HepG2 (cell line): ENCODE data around the gene MYO5B. TPM values are rescaled to one million over a fixed set of nuclear protein-coding genes. Genes with fewer than 3 reads are reported as not detected.

Experiments
- ATAC-seq: fragments of 200-7000 bp; cut with Tn5 transposase; 3 replicates; pipeline ENCODE4 v1.9.1; 2020; ENCODE audit warnings: mild to moderate bottlenecking, moderate library complexity
- BruUV-seq: library from RNA; stranded (reverse); fragments of 400-500 nt; replicated peaks from 2 replicates; lab custom pipeline; 2021; lab: Mats Ljungman, UMichigan
- CTCF ChIA-PET: fragments of 300-600 bp; formaldehyde crosslinking; extraction: SDS; loops from one replicate; lab custom pipeline; 2021; ENCODE audit warnings: low total read pairs, inconsistent platforms, low intra/inter-chr PET ratio; lab: Yijun Ruan, JAX
- POLR2A ChIA-PET: fragments of 350-600 bp; sonication (Branson Sonifier 250); formaldehyde crosslinking; loops from one replicate; lab custom pipeline; 2020; ENCODE audit warnings: antibody characterized with exemption, inconsistent platforms; lab: Yijun Ruan, JAX
- DNase-seq: peaks from one replicate; pipeline ENCODE4 v3.0.0-alpha.2; 2015; ENCODE audit warnings: low spot score
- FAIRE-seq: peaks from 3 replicates; lab custom pipeline; 2011; peaks lifted over from hg19 to GRCh38; lab: Jason Lieb, UNC
- H2AFZ ChIP-seq: one replicate; pipeline ENCODE4 v1.6.1; 2011; ENCODE audit warnings: low read length, inconsistent platforms
- H3K27ac ChIP-seq: fragments of 300-600 bp; 3 replicates; pipeline ENCODE4 v1.8.0; 2011; ENCODE audit warnings: mixed run types, mild to moderate bottlenecking, mixed read lengths, low read length, inconsistent platforms; ENCODE audit not compliant: insufficient read depth; ENCODE audit errors: extremely low read length
- H3K27me3 ChIP-seq, 2 experiments: fragments of 200-600 bp in 1 of 2; 2 replicates in 1 of 2; 3 replicates in 1 of 2; pipeline versions ENCODE4 v1.6.0 to v1.8.0; 2011; ENCODE audit warnings: low read length in 2 of 2, mild to moderate bottlenecking in 2 of 2, moderate library complexity in 2 of 2, inconsistent platforms in 1 of 2; ENCODE audit not compliant: insufficient read depth in 2 of 2, control insufficient read depth in 1 of 2
- H3K36me3 ChIP-seq, 2 experiments: fragments of 200-600 bp in 1 of 2; replicated peaks in 1 of 2; 2 replicates in 1 of 2; 3 replicates in 1 of 2; pipeline versions ENCODE4 v1.5.1 to v1.8.0; 2011; ENCODE audit warnings: low read length in 2 of 2, inconsistent platforms in 1 of 2; ENCODE audit not compliant: insufficient read depth in 2 of 2, control insufficient read depth in 1 of 2
- H3K4me1 ChIP-seq: 2 replicates; pipeline ENCODE4 v1.5.1; 2012; ENCODE audit warnings: low read length, inconsistent platforms; ENCODE audit not compliant: insufficient read depth
- H3K4me2 ChIP-seq: 2 replicates; pipeline ENCODE4 v1.6.0; 2011; ENCODE audit warnings: low read depth, low read length, inconsistent platforms
- H3K4me3 ChIP-seq, 3 experiments: fragments of 200-600 bp in 1 of 3; sonication (generic), shearing (Covaris generic) in 1 of 3; replicated peaks in 1 of 3; 2 replicates each; pipeline ENCODE4 v1.5.1; 2011 to 2016; ENCODE audit warnings: low read length in 3 of 3, inconsistent platforms in 2 of 3, low read depth in 2 of 3, mild to moderate bottlenecking in 2 of 3, control low read depth in 1 of 3, mixed read lengths in 1 of 3; ENCODE audit not compliant: insufficient read depth in 1 of 3
- H3K79me2 ChIP-seq: one replicate; pipeline ENCODE4 v1.6.1; 2011; ENCODE audit warnings: low read length, inconsistent platforms; ENCODE audit not compliant: insufficient read depth
- H3K9ac ChIP-seq: 2 replicates; pipeline ENCODE4 v1.6.0; 2011; ENCODE audit warnings: mild to moderate bottlenecking, low read depth, low read length, inconsistent platforms; ENCODE audit not compliant: insufficient read depth
- H3K9me3 ChIP-seq: 2 replicates; pipeline ENCODE4 v1.5.1; 2012; ENCODE audit warnings: mild to moderate bottlenecking, low read length
- H4K20me1 ChIP-seq: 2 replicates; pipeline ENCODE4 v1.6.0; 2011; ENCODE audit warnings: inconsistent platforms, mild to moderate bottlenecking, low read length, moderate library complexity; ENCODE audit not compliant: insufficient read depth
- ARNT2 ChIP-seq: sonication (generic); formaldehyde crosslinking; IDR thresholded peaks from 2 replicates; pipeline ENCODE4 v1.8.0; 2022; ENCODE audit warnings: mild to moderate bottlenecking, low read depth, missing genetic modification reagents, moderate library complexity
- IKZF4 ChIP-seq: sonication (generic); formaldehyde crosslinking; IDR thresholded peaks from 2 replicates; pipeline ENCODE4 v1.5.1; 2020; ENCODE audit warnings: borderline replicate concordance, mild to moderate bottlenecking, low read depth, missing genetic modification reagents; ENCODE audit errors: not compliant biosample characterization
- KDM5B ChIP-seq: sonication (generic); formaldehyde crosslinking; IDR thresholded peaks from 2 replicates; pipeline ENCODE4 v1.4.0; 2020; ENCODE audit warnings: missing genetic modification reagents, mild to moderate bottlenecking, borderline replicate concordance
- NAIF1 ChIP-seq: sonication (generic); formaldehyde crosslinking; IDR thresholded peaks from 2 replicates; pipeline ENCODE4 v1.5.0; 2020; ENCODE audit warnings: mild to moderate bottlenecking, missing genetic modification reagents, borderline replicate concordance
- NFYC ChIP-seq: IDR thresholded peaks from 2 replicates; pipeline ENCODE4 v1.6.1; 2016; ENCODE audit warnings: missing genetic modification reagents, missing compliant biosample characterization
- TEAD2 ChIP-seq: sonication (generic); formaldehyde crosslinking; IDR thresholded peaks from 2 replicates; pipeline ENCODE4 v1.9.0; 2021; ENCODE audit warnings: missing genetic modification reagents
- ZNF160 ChIP-seq: sonication (generic); formaldehyde crosslinking; IDR thresholded peaks from 2 replicates; pipeline ENCODE4 v1.8.0; 2022; ENCODE audit warnings: mild to moderate bottlenecking, inconsistent platforms, missing genetic modification reagents
- ZNF224 ChIP-seq: sonication (generic); formaldehyde crosslinking; IDR thresholded peaks from 2 replicates; pipeline ENCODE4 v1.5.0; 2020; ENCODE audit warnings: mild to moderate bottlenecking, missing genetic modification reagents
- ZNF350 ChIP-seq: sonication (generic); formaldehyde crosslinking; IDR thresholded peaks from 2 replicates; pipeline ENCODE4 v1.4.0; 2020; ENCODE audit warnings: mild to moderate bottlenecking, low read depth, missing genetic modification reagents, borderline replicate concordance
- WGBS: methylation state at CpG from one replicate; pipeline ENCODE4 v1.1.6; 2017; ENCODE audit warnings: low lambda C conversion rate; 5-methylcytosine and 5-hydroxymethylcytosine counted together
- in situ Hi-C: cut with HindIII; loops from 2 replicates; pipeline ENCODE4 v1.10.0; 2017; ENCODE audit warnings: low pct_unique_long_range_greater_than_20kb; ENCODE audit not compliant: extremely low pct_ligation_motif_present
- intact Hi-C: fragments of 100-400 bp; cut with micrococcal nuclease; formaldehyde crosslinking; loops from one replicate; pipeline ENCODE4 v1.10.0; 2022; ENCODE audit not compliant: unreplicated experiment
- polyA plus RNA-seq, 8 experiments: library from polyadenylated mRNA; depleted of rRNA in 3 of 8; stranded (reverse) in 7 of 8; unstranded in 1 of 8; fragments of >200 nt; fragmentation: Illumina TruSeq in 4 of 8; extraction: Trizol in 4 of 8; gene quantifications; 2 replicates each; pipeline versions ENCODE4 v1.2.1 to v1.2.3, GENCODE V29; 2011 to 2016; ENCODE audit warnings: low read depth in 4 of 8, missing spikeins in 1 of 8, mixed read lengths in 1 of 8; ENCODE audit not compliant: insufficient read depth in 1 of 8
- total RNA-seq, 5 experiments: library from RNA; depleted of rRNA; stranded (reverse); fragments of >200 nt; fragmentation: Illumina TruSeq; extraction: Trizol; gene quantifications; 2 replicates each; pipeline ENCODE4 v1.2.3, GENCODE V29; 2016; ENCODE audit warnings: low read depth in 1 of 5
- TF ChIP-seq, protein P1 (sequence below): sonication (generic); formaldehyde crosslinking; IDR thresholded peaks from 2 replicates; pipeline ENCODE4 v1.8.0; 2022; ENCODE audit warnings: missing genetic modification reagents, mild to moderate bottlenecking, borderline replicate concordance
- TF ChIP-seq, protein P2 (sequence below): sonication (generic); formaldehyde crosslinking; IDR thresholded peaks from 2 replicates; pipeline ENCODE4 v1.4.0; 2020; ENCODE audit warnings: missing genetic modification reagents, borderline replicate concordance
- TF ChIP-seq, protein P3 (sequence below): sonication (generic); formaldehyde crosslinking; IDR thresholded peaks from 2 replicates; pipeline ENCODE4 v1.4.0; 2020; ENCODE audit warnings: missing genetic modification reagents

Gene MYO5B
- total and polyA plus RNA-seq, 2 of the 13 experiments (the other 11 are each of a cell fraction or from before 2014, with no cell fraction given), result 13.1 to 24.0 TPM

DNA sequence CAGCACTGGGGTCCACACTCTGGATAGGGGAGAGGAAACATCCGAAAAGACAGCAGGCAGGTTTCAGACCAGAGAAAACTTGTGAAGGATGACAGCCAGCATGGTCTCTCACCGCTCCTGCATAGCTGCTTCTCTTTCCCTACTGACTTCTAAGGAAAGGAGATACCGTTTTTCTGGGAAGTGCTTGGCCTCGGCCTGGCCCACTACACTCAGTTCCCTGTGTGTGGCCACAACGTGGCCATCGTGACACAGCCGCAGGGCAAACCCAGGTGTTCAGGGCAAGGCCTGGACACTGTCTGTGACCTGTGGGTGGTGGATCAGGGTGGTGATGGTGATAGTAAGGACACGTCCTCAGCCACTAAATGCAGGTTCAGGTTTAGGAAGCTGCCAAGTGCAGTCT, 347.4 kb downstream of the MYO5B start (continued):
- TF ChIP-seq, protein P1, sequence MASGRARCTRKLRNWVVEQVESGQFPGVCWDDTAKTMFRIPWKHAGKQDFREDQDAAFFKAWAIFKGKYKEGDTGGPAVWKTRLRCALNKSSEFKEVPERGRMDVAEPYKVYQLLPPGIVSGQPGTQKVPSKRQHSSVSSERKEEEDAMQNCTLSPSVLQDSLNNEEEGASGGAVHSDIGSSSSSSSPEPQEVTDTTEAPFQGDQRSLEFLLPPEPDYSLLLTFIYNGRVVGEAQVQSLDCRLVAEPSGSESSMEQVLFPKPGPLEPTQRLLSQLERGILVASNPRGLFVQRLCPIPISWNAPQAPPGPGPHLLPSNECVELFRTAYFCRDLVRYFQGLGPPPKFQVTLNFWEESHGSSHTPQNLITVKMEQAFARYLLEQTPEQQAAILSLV (CRISPR knock-in tag), result no peak
- TF ChIP-seq, protein P2, sequence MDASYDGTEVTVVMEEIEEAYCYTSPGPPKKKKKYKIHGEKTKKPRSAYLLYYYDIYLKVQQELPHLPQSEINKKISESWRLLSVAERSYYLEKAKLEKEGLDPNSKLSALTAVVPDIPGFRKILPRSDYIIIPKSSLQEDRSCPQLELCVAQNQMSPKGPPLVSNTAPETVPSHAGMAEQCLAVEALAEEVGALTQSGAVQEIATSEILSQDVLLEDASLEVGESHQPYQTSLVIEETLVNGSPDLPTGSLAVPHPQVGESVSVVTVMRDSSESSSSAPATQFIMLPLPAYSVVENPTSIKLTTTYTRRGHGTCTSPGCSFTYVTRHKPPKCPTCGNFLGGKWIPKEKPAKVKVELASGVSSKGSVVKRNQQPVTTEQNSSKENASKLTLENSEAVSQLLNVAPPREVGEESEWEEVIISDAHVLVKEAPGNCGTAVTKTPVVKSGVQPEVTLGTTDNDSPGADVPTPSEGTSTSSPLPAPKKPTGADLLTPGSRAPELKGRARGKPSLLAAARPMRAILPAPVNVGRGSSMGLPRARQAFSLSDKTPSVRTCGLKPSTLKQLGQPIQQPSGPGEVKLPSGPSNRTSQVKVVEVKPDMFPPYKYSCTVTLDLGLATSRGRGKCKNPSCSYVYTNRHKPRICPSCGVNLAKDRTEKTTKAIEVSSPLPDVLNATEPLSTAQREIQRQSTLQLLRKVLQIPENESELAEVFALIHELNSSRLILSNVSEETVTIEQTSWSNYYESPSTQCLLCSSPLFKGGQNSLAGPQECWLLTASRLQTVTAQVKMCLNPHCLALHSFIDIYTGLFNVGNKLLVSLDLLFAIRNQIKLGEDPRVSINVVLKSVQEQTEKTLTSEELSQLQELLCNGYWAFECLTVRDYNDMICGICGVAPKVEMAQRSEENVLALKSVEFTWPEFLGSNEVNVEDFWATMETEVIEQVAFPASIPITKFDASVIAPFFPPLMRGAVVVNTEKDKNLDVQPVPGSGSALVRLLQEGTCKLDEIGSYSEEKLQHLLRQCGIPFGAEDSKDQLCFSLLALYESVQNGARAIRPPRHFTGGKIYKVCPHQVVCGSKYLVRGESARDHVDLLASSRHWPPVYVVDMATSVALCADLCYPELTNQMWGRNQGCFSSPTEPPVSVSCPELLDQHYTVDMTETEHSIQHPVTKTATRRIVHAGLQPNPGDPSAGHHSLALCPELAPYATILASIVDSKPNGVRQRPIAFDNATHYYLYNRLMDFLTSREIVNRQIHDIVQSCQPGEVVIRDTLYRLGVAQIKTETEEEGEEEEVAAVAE (CRISPR knock-in tag), result no peak
- TF ChIP-seq NFYC (CRISPR knock-in tag), result no peak

DNA sequence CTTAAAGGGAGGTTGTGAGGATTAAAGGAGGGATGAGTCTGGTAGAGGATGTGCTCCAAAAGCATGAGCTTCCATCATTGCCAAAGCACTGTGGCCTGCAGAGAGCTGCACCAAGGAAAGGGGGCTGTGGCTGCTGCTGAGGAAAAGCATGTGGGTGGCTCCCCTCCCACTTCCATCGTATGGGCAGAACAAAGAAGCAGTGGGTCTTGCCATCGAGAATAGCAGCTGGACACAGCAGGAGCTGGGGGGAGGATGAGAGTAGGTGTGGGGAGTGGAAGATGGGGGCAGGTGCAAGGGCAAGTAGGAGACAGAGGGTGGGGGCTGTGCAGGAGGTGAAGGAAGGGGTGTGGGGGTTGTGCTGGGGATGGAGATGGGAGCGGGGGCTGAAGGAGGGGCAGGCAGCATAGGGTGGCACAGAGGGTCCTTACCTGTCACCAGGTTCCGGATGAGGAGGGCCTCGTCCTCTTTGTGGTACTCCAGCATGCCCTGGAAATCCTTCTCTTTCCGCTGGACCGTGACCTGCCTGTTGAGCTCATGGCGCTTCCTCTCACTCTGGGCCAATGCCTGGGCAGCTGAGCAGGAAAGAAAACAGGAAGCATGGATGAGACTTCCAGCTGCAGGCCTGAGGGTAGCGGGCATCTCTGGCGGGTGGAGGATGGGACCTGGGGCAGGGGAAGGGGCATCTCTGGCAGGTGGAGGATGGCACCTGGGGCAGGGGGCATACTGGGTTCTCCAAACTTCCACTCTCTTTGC, 348.1 kb downstream of the MYO5B start:
- POLR2A ChIA-PET, result interaction anchor here (0.6 kb wide), 1 partner anchor 210 kb away, joined by 3 read pairs; no protein-coding TSS in a partner anchor
- TF ChIP-seq NAIF1 (CRISPR knock-in tag) (no peak), ZNF350 (CRISPR knock-in tag) (no peak), TEAD2 (CRISPR knock-in tag) (no peak), ZNF160 (no peak), ARNT2 (CRISPR knock-in tag) (no peak), ZNF224 (CRISPR knock-in tag) (no peak), IKZF4 (CRISPR knock-in tag) (no peak), KDM5B (no peak)
- TF ChIP-seq, protein P3, sequence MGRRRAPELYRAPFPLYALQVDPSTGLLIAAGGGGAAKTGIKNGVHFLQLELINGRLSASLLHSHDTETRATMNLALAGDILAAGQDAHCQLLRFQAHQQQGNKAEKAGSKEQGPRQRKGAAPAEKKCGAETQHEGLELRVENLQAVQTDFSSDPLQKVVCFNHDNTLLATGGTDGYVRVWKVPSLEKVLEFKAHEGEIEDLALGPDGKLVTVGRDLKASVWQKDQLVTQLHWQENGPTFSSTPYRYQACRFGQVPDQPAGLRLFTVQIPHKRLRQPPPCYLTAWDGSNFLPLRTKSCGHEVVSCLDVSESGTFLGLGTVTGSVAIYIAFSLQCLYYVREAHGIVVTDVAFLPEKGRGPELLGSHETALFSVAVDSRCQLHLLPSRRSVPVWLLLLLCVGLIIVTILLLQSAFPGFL (CRISPR knock-in tag), result no peak

More for the DNA sequence above, 348.1 kb downstream of the MYO5B start:
- no peak for ATAC-seq
- in situ Hi-C loops, result no loop called here
- no peaks in the 10 kb centered on the region for H4K20me1 ChIP-seq
- intact Hi-C loops, result no loop called here
- H3K4me2 ChIP-seq, result no peak overlapping the region
- no peaks in the 10 kb centered on the region for H3K27me3 ChIP-seq
- no peak for DNase-seq
- 87% methylated on average over 10 of the region's 10 CpGs for WGBS
- H3K4me3 ChIP-seq, result no peak overlapping the region
- H3K9me3 ChIP-seq, result no peaks in the 10 kb centered on the region
- CTCF ChIA-PET, result no interaction called here
- peaks cover 12 to 34% of the 10 kb centered on the region in 2 experiments; a peak in 4 of 5 replicates for H3K36me3 ChIP-seq
- H3K79me2 ChIP-seq, result no peaks in the 10 kb centered on the region
- no TSS peak for BruUV-seq
- H3K4me1 ChIP-seq, result 0 out of 2 replicates have a peak, but pooled peaks cover 14% of the 10 kb centered on the region
- FAIRE-seq, result no peak
- no peak overlapping the region for H2AFZ ChIP-seq
- no peak overlapping the region for H3K27ac ChIP-seq
- no peak overlapping the region for H3K9ac ChIP-seq
